H7 (cell line): Measurements from ENCODE around the gene FBLN5. TPM values are rescaled to one million over a fixed set of nuclear protein-coding genes. Genes with fewer than 3 reads are reported as not detected.
A peak's percentile ranks its signal among the peaks of the same experiment; 100 is the strongest.
"Not testable (repeated sequence)": the region's sequence is repeated elsewhere in the genome, so short reads cannot be mapped to it uniquely, and the experiment has no call there.

Experiments used
- DNase-seq: peaks from one replicate; pipeline ENCODE4 v3.0.0; 2012
- H3K27me3 ChIP-seq: 2 replicates; pipeline ENCODE4 v1.6.0; 2011; ENCODE audit warnings: mild to moderate bottlenecking, low read length; ENCODE audit not compliant: control insufficient read depth, insufficient read depth
- H3K36me3 ChIP-seq: replicated peaks from 2 replicates; pipeline ENCODE4 v1.5.1; 2011; ENCODE audit warnings: low read length; ENCODE audit not compliant: control insufficient read depth, insufficient read depth
- H3K4me3 ChIP-seq: 2 replicates; pipeline ENCODE4 v1.5.1; 2011; ENCODE audit warnings: low read depth, mild to moderate bottlenecking, control low read depth, low read length, moderate library complexity; ENCODE audit not compliant: insufficient read depth
- total RNA-seq: library from RNA; depleted of rRNA; stranded (reverse); fragments of >200 nt; shearing (Covaris generic); gene quantifications from 2 replicates; pipeline ENCODE4 v1.2.3, GENCODE V29; 2014

The FBLN5 gene
- total RNA-seq, 1 experiment from 2014 or later: 2.3 TPM

DNA sequence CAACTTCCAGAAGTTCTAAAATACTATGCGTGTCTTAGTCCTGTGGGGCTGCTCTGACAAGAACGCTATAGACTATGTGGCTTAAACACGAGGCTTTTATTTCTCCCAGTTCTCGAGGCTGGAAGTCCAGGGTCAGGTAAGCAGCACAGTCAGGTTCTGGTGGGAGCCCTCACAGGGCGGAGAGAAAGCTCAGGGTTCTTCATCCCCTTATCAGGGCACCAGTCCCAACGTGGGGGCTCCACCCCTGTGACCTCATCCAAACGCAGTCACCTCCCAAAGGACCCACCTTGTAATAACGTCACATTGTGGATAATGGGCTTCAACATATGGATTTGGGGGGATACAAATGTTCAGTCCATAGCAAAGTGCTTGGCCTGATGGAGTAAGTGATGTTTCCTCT, 43.0 kb downstream of the FBLN5 start:
- DNase-seq: no peak
- no peaks in the 10 kb centered on the region for H3K36me3 ChIP-seq
- H3K4me3 ChIP-seq: no peak overlapping the region
- no peaks in the 10 kb centered on the region for H3K27me3 ChIP-seq

DNA sequence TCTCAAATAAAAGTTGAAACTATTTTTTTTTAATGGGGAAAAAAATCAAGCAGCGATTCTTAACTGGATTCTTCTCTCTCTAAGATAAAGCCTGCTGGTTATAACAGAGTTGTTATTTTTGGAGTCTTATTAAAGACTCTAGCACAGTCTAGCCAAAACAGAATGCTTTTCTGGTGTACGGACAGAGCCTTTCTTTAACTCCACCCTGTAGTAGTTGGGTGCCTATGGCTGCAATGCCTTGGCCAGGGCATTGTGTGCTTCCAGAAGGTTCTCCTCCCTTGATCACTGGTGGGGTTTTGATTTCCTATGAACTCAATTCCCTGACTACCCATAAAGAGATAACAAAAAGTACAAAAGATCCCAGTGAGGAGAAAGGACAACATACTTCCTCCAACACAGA, 44.4 kb downstream of the FBLN5 start:
- DNase-seq: no peak
- H3K27me3 ChIP-seq: no peaks in the 10 kb centered on the region
- H3K36me3 ChIP-seq: no peaks in the 10 kb centered on the region
- H3K4me3 ChIP-seq: no peak overlapping the region

DNA sequence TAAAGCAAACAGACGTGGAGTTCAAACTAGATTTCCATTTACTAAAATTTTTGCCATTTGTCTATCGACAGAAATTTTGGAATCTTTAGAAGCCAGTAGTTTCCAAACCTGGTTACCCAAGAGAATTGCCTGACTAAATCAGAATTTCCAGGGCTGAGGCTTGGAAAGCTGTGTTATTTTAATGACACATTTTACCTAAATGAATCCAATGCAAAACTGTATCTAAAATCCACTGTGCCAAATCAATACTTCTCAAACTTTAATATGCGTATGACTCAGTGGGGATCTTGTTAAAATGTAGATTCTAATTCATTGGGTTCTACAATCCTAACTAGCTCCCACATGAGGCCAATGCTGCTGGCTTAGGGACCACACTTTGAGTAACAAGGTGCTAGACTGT, 45.2 kb downstream of the FBLN5 start:
- Histone ChIP-seq H3K4me3 (no peak overlapping the region), H3K27me3 (no peaks in the 10 kb centered on the region), H3K36me3 (no peaks in the 10 kb centered on the region)
- DNase-seq: no peak

DNA sequence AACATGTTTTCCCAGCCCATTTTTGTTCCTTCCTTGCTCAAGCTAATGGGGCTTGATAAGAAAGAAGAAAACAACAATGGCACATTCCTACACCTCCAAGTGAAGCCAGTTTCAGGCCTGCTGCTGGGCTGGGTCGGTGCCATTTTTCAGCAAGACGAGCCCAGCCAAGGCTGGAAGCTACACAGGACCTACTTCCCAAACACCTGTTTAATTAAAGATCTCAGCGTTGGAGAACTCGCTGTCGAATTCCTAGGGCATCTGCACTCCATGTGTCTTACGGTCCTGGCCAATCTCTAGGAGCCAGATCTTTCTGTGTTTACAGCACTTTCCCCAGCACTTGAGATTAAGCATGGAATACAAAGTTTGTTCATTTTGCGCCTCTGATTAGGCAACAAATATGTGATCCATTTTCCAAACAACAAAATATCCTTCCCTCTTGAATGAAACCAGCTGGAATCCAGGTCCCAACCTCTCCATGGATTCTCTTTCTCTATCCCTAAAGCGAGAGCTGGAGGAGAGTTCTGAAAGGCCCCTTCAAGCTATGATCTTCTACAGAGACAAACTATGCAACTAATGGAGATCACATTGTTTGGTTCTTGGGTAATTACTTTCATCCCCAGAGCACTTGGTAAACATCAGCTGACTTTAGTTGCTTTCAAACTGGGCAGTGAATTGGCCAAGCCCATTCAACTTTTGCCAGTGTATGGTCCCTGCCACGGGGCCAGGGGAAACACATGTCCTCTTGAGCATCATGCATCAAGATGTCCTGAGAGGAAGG, 45.9 kb downstream of the FBLN5 start:
- DNase-seq: no peak
- Histone ChIP-seq H3K27me3 (no peaks in the 10 kb centered on the region), H3K36me3 (no peaks in the 10 kb centered on the region), H3K4me3 (no peak overlapping the region)

DNA sequence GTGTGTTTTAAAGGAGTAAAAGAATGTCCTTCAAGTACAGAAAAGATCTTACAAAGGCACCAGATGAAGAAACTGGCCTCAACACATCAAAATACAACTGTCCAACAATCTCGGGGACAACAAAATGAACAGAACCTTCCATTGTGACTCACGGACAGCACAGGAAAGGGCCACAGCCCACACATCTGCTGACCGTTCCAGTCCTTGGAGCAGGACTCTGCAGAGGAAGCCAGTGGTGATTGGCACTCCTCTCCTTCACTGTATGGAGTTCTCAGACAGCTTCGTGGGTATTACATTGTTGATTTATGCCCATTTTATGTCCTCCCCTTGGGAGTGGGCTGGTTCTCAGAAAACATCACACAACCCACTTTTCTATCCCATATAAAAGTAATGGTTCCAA, 47.7 kb downstream of the FBLN5 start:
- Histone ChIP-seq H3K4me3 (no peak overlapping the region), H3K27me3 (no peaks in the 10 kb centered on the region), H3K36me3 (no peaks in the 10 kb centered on the region)
- no peak for DNase-seq

DNA sequence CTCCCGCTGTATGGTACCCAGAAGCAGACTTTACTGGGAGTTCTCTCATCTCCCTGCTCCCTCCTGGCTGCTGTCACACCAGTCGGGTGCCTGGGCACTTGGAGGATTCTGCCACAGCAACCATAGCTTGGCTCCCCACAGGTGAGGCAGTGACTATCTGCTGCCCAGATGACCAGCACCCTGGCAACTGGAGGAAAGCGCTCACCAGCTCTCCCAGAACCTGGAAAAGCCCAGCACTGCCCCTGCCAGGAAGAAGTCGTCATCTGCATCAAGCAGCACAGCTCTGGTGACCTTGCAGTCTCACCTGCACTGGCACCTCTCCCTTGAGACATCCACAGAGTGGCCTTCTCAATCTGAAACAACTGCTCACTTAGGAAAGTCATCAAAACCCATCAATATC, 48.3 kb downstream of the FBLN5 start:
- Histone ChIP-seq H3K36me3 (no peaks in the 10 kb centered on the region), H3K27me3 (no peaks in the 10 kb centered on the region), H3K4me3 (no peak overlapping the region)
- no peak for DNase-seq

DNA sequence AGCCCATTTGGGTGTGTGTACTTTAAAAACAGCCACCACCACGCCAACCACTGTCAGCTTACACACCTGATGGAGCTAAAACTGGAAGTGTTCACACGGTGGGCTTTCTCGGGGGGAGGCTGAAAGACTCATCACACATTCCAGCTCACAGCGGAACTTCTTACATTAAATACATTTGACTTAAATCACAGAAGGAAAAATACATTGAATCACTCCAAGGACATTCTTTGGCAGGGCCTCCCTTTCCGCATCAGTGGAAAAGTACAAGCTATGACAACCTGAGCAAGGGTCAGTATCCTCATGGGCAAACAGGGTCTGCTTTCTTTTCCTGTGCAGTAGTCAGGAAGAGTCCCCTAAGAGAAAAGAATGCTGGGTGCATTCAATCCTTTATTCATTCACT, 49.1 kb downstream of the FBLN5 start:
- Histone ChIP-seq H3K36me3 (no peaks in the 10 kb centered on the region), H3K27me3 (no peaks in the 10 kb centered on the region), H3K4me3 (no peak overlapping the region)
- no peak for DNase-seq

DNA sequence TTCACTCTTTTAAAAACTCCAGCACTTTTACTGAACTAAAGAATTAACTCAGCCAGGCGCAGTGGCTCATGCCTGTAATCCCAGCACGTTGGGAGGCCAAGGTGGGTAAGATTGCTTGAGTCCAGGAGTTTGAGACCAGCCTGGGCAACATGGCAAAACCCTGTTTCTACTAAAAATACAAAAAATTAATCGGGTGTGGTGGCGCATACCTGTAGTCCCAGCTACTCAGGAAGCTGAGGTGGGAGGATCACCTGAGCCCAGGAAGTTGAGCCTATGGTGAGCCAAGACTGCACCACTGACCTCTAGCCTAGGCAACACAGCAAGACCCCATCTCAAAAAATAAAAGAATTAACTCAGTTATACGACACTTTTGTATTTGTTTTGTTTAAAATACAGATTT, 49.8 kb downstream of the FBLN5 start:
- not testable (repeated sequence) for H3K4me3 ChIP-seq, H3K36me3 ChIP-seq, DNase-seq, H3K27me3 ChIP-seq

DNA sequence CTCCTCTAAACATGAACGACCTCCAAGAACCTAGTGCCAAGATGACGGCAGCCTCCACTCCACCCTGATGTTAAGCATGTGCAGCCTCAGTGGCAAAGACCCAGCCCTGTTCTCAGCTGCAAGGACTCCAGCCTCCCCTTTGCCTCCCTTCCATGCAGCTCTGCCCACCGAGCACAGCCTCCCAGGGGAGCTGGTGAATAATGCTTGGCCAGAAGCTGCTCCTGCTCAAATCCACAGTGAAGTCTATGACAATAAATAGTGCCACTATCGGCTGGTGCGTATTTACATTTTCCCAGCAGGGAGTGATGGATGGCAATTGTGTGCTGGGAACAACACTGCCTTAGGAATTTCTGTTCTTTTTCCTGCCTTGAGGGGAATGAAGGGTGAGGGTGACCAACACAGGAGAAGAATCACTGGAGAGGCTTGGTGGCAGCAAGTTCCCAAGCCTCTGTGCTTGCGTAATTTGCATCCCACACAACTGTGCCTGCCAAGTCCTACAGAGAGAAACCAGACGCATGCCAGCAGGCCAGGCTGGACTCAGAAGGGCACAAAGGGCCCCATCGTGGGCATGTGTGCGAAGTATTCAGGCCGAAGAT, 50.3 kb downstream of the FBLN5 start:
- Histone ChIP-seq H3K27me3 (no peaks in the 10 kb centered on the region), H3K36me3 (no peaks in the 10 kb centered on the region), H3K4me3 (no peak overlapping the region)
- DNase-seq: no peak

DNA sequence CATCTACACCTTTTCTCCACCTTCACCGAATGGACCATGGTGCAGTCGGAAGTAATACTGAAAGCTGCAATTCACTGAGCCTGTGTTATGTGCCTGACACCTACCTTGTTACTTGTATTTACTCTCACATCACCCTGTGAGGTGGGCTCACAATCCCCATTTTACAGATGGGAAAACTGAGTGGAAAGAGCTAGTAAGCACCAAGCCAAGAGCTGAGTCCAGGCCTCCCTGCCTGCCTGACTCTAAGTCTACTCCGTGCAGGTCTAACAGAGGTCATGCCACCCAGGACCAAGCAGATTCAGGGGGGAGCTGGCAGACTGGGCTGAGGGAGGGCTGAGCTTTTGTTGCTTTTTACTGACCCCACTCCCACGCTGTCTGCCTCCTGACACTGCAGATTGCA, 51.1 kb downstream of the FBLN5 start:
- no peak overlapping the region for H3K4me3 ChIP-seq
- H3K27me3 ChIP-seq: no peaks in the 10 kb centered on the region
- DNase-seq: no peak
- no peaks in the 10 kb centered on the region for H3K36me3 ChIP-seq

DNA sequence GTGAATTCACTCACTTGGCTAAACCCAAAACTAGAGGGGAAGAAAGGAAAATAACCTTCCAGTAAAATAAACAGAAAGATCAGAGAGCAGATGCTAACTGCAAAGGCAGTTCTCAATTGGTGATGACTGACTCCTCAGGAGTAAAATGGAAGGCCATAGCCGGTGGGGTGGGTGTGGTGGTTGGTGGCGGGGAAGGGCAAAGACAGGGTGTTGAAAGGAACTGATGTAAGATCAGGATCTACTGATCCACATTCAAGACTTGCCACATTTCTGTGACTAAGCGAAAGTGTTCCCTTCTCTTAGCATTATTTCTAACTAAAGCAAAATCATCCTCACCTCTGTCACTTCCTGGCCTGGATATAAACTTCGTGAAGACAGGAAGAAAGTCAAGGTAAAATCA, 53.8 kb downstream of the FBLN5 start:
- no peak for DNase-seq
- no peaks in the 10 kb centered on the region for H3K36me3 ChIP-seq
- no peaks in the 10 kb centered on the region for H3K27me3 ChIP-seq
- no peak overlapping the region for H3K4me3 ChIP-seq

DNA sequence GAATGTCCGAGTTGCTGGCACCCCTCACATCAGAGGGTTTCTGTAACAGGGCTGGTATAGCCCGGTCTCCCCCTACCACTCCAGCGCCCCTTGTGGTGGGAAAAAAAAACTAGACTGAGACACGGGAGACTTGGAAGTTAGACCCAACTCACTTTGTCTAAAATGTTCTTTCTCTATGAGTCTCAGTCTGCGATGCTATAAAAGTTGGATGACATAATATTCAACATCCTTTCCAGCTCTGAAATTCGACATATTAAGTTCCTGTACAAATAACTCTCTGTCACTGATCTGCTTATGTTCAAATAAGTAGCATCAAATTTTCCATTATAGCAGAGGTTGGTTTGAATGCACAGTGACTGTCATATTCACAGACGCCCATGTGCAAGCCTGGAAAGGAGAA, 54.5 kb downstream of the FBLN5 start:
- H3K4me3 ChIP-seq: no peak overlapping the region
- peak; percentile 86 for DNase-seq
- no peaks in the 10 kb centered on the region for H3K27me3 ChIP-seq
- H3K36me3 ChIP-seq: no peaks in the 10 kb centered on the region

DNA sequence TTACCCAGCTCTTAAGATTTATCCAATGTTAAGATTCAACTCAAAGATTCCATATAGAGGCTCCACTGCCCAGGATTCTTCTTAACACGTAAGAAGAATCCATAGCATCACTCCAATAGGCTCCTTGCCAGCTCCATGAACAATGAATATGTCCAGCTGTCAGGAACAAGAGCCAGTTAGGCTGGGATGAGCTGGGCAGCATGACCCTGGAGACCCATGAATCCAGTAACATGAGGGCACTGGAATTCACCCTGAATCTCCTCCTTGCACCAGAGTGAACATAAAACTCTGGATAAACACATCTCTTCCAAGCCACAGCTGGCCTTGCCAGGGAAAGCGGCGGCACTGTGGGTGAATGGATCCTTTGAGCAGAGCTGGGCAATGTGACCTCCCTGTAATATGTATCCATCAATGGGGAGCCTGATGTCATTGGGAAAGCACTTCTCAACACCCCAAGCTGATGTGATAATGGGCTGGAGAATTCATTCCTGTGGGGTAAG, 55.7 kb downstream of the FBLN5 start:
- Histone ChIP-seq H3K36me3 (no peaks in the 10 kb centered on the region), H3K4me3 (no peak overlapping the region), H3K27me3 (no peaks in the 10 kb centered on the region)
- no peak for DNase-seq

DNA sequence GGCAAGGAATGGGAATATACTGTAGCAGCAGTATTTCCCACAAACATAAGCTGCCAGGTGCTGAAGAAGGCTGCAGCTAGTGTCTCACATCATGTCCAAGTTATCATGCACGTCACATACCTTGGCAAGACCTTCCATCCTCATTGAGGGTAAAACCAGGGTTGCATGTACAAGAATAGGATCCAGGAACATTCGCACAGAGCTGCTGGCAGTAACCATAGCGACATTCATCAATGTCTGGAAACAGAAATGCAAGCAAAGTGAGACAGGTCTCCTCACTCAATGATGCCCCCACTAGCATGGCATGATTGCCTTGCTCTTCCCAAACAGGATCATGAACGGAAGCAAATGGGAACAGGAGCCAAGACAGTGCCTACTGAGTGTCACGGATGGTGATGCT, 56.4 kb downstream of the FBLN5 start:
- no peak overlapping the region for H3K4me3 ChIP-seq

DNA sequence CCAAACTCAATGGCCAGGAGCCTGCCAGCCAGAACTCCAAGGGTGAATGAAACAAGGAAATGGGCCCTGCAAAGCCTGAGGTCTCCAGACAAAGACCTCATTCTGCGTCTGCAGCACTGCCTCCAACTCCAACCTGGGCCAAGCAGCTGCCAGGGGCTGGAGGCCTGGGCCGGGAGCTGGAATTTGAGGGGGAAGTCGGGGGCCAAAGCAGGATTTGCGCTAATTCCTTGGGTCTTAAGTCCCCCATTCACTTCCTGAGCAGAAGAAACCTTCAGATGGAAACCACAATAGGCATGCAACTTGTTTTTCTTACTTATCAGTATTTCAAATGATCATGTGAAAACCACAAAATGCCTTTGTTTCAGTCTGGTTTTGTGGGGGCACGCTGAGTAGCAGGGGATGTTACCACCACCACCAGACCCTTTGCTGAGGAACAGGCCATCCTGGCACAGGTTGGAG, 57.2 kb downstream of the FBLN5 start:
- DNase-seq: no peak
- Histone ChIP-seq H3K27me3 (no peaks in the 10 kb centered on the region), H3K4me3 (no peak overlapping the region), H3K36me3 (no peaks in the 10 kb centered on the region)

More for the DNA sequence above, 56.4 kb downstream of the FBLN5 start:
- DNase-seq: no peak
- Histone ChIP-seq H3K27me3 (no peaks in the 10 kb centered on the region), H3K36me3 (no peaks in the 10 kb centered on the region)
